ENCODE data around the gene LCP2.

The LCP2 gene

GRCh38 chr5:170297589-170298462 is at the start of gene LCP2:
Gene LCP2 (minus strand): TSS chr5:170297777. CDS start chr5:170297611, 166 bp downstream.
- DNase-seq, result no peak

GRCh38 chr5:170347022-170347567 is 49.5 kb upstream of the LCP2 start:
- no peak for DNase-seq

- no peak for DNase-seq
These were observed 48.4 kb upstream of the LCP2 start for GRCh38 chr5:170345971-170346370.

GRCh38 chr5:170343177-170343576 is 45.6 kb upstream of the LCP2 start:
- DNase-seq, result no peak

- no peak for DNase-seq
These were observed 44.7 kb upstream of the LCP2 start for GRCh38 chr5:170342153-170342725.

- DNase-seq, result no peak
These were observed 44.0 kb upstream of the LCP2 start for GRCh38 chr5:170341545-170341944.

GRCh38 chr5:170339780-170340167 is 42.2 kb upstream of the LCP2 start:
- DNase-seq, result no peak

GRCh38 chr5:170338933-170339779 is 41.6 kb upstream of the LCP2 start:
- DNase-seq, result no peak

- no peak for DNase-seq
These were observed 40.7 kb upstream of the LCP2 start for GRCh38 chr5:170338291-170338690.

- DNase-seq, result no peak
These were observed 39.6 kb upstream of the LCP2 start for GRCh38 chr5:170337045-170337733.

GRCh38 chr5:170336065-170336464 is 38.5 kb upstream of the LCP2 start:
- no peak for DNase-seq

GRCh38 chr5:170334626-170335025 is 37.0 kb upstream of the LCP2 start:
- no peak for DNase-seq

GRCh38 chr5:170333161-170333910 is 35.8 kb upstream of the LCP2 start:
- no peak for DNase-seq

- DNase-seq, result no peak
These were observed 34.5 kb upstream of the LCP2 start for GRCh38 chr5:170332058-170332457.

- DNase-seq, result no peak
These were observed 33.0 kb upstream of the LCP2 start for GRCh38 chr5:170330568-170331054.

- DNase-seq, result no peak
These were observed 31.9 kb upstream of the LCP2 start for GRCh38 chr5:170329524-170329923.

GRCh38 chr5:170327829-170328228 is 30.3 kb upstream of the LCP2 start:
- DNase-seq, result no peak

- no peak for DNase-seq
These were observed 29.6 kb upstream of the LCP2 start for GRCh38 chr5:170327168-170327567.

GRCh38 chr5:170319301-170319700 is 21.7 kb upstream of the LCP2 start:
- DNase-seq, result no peak

- DNase-seq, result no peak
These were observed 19.9 kb upstream of the LCP2 start for GRCh38 chr5:170317499-170317898.

GRCh38 chr5:170316937-170317336 is 19.4 kb upstream of the LCP2 start:
- DNase-seq, result no peak

- no peak for DNase-seq
These were observed 17.6 kb upstream of the LCP2 start for GRCh38 chr5:170315154-170315553.

All from NCI-H187 treated with DMSO at 0.1 percent for 48 hours (cell line).